Measurements from ENCODE around the gene INO80. TPM values are rescaled to one million over a fixed set of nuclear protein-coding genes. Genes with fewer than 3 reads are reported as not detected.
A peak's percentile ranks its signal among the peaks of the same experiment; 100 is the strongest.

INO80 gene
- total RNA-seq, 1 experiment from 2014 or later = 38.4 TPM

- intact Hi-C loops (cut with micrococcal nuclease) = no loop called here
- Histone ChIP-seq H3K9me2 (replicated peaks; ENCODE audit: low read length) (no peaks in the 10 kb centered on the region), H3K27ac (ENCODE audit: low read length) (peak overlapping the region; percentile 8; the same call in 1 of the 2 replicates), H2AFZ (ENCODE audit: low read length) (peak overlapping the region; percentile 15; the same call in 1 of the 2 replicates), H3K4me1 (ENCODE audit: insufficient read depth, low read length) (peaks cover 10% of the 10 kb centered on the region), H3K79me2 (ENCODE audit: low read length) (no peaks in the 10 kb centered on the region), H3K9ac (ENCODE audit: low read length) (no peak overlapping the region), H3K4me2 (ENCODE audit: low read length) (0 out of 2 replicates have a peak overlapping the region, but pooled peaks have one; percentile 4), H3K36me3 (ENCODE audit: low read depth, low read length) (no peaks in the 10 kb centered on the region), H3K4me3 (ENCODE audit: low read length) (no peak overlapping the region), H3F3A (ENCODE audit: low read length, unreplicated experiment) (no peaks in the 10 kb centered on the region), H3K27me3 (ENCODE audit: low read length) (no peaks in the 10 kb centered on the region), H3K9me3 (ENCODE audit: low read length) (no peaks in the 10 kb centered on the region), H4K20me1 (ENCODE audit: low read length) (no peaks in the 10 kb centered on the region)
- CTCF ChIA-PET = interaction anchor here (0.5 to 0.6 kb wide), 2 partner anchors 9 to 581 kb away, joined by 4 to 6 read pairs; no protein-coding TSS in a partner anchor
- TF ChIP-seq EZH2phosphoT487 (IDR thresholded peaks at IDR 0.05; ENCODE audit: borderline replicate concordance, low read length) (no peak), CTCF (conservative IDR thresholded peaks at IDR 0.05; ENCODE audit: low read depth, low read length) (no peak), EZH2 (IDR thresholded peaks at IDR 0.05; ENCODE audit: low read length, unreplicated experiment) (no peak)
- ATAC-seq (peak; percentile 73), DNase-seq (peak; percentile 65)
- POLR2A ChIA-PET (ENCODE audit: unreplicated experiment) = interaction anchor here (0.6 to 0.9 kb wide), 2 partner anchors 12 to 20 kb away, joined by 4 read pairs; no protein-coding TSS in a partner anchor
- no TSS peak for BruUV-seq (replicated peaks)
Measured at GRCh38 chr15:40960925-40961324, 155.2 kb downstream of the INO80 start.

GRCh38 chr15:40960151-40960885, 155.8 kb downstream of the INO80 start:
- intact Hi-C loops (cut with micrococcal nuclease) = no loop called here
- TSS peak; percentile 96 for BruUV-seq (replicated peaks)
- TF ChIP-seq EZH2 (IDR thresholded peaks at IDR 0.05; ENCODE audit: low read length, unreplicated experiment) = no peak

GRCh38 chr15:40959331-40960141, 156.5 kb downstream of the INO80 start:
- H2AFZ ChIP-seq (ENCODE audit: low read length) = no peak overlapping the region
- ATAC-seq (no peak), DNase-seq (no peak)
- H3K9ac ChIP-seq (ENCODE audit: low read length) = no peak overlapping the region
- H3K4me2 ChIP-seq (ENCODE audit: low read length) = no peak overlapping the region
- H3K4me3 ChIP-seq (ENCODE audit: low read length) = no peak overlapping the region
- no peaks in the 10 kb centered on the region for H3K36me3 ChIP-seq (ENCODE audit: low read depth, low read length)
- TF ChIP-seq EZH2phosphoT487 (IDR thresholded peaks at IDR 0.05; ENCODE audit: borderline replicate concordance, low read length) (no peak), EZH2 (IDR thresholded peaks at IDR 0.05; ENCODE audit: low read length, unreplicated experiment) (no peak)
- no peaks in the 10 kb centered on the region for H3K79me2 ChIP-seq (ENCODE audit: low read length)
- no peaks in the 10 kb centered on the region for H4K20me1 ChIP-seq (ENCODE audit: low read length)
- H3F3A ChIP-seq (ENCODE audit: low read length, unreplicated experiment) = no peaks in the 10 kb centered on the region
- H3K27ac ChIP-seq (ENCODE audit: low read length) = no peak overlapping the region
- ChIA-PET POLR2A (ENCODE audit: unreplicated experiment) (no interaction called here), CTCF (no interaction called here)
- no peaks in the 10 kb centered on the region for H3K9me2 ChIP-seq (replicated peaks; ENCODE audit: low read length)
- intact Hi-C loops (cut with micrococcal nuclease) = loop anchor here (2.0 kb wide), 1 partner anchor 13 kb away; no protein-coding TSS in a partner anchor
- BruUV-seq (replicated peaks) = no TSS peak
- peaks cover 10% of the 10 kb centered on the region for H3K4me1 ChIP-seq (ENCODE audit: insufficient read depth, low read length)
- no peaks in the 10 kb centered on the region for H3K27me3 ChIP-seq (ENCODE audit: low read length)
- H3K9me3 ChIP-seq (ENCODE audit: low read length) = no peaks in the 10 kb centered on the region

More at GRCh38 chr15:40960151-40960885, 155.8 kb downstream of the INO80 start:
- Histone ChIP-seq H3K4me3 (ENCODE audit: low read length) (no peak overlapping the region), H3K4me2 (ENCODE audit: low read length) (0 out of 2 replicates have a peak overlapping the region, but pooled peaks have one; percentile 4), H3K9me2 (replicated peaks; ENCODE audit: low read length) (no peaks in the 10 kb centered on the region), H2AFZ (ENCODE audit: low read length) (peak overlapping the region; percentile 15; the same call in 1 of the 2 replicates), H3K9me3 (ENCODE audit: low read length) (no peaks in the 10 kb centered on the region), H4K20me1 (ENCODE audit: low read length) (no peaks in the 10 kb centered on the region), H3K9ac (ENCODE audit: low read length) (no peak overlapping the region), H3F3A (ENCODE audit: low read length, unreplicated experiment) (no peaks in the 10 kb centered on the region), H3K79me2 (ENCODE audit: low read length) (no peaks in the 10 kb centered on the region), H3K36me3 (ENCODE audit: low read depth, low read length) (no peaks in the 10 kb centered on the region), H3K4me1 (ENCODE audit: insufficient read depth, low read length) (peaks cover 10% of the 10 kb centered on the region), H3K27ac (ENCODE audit: low read length) (peak overlapping the region; percentile 8; the same call in 1 of the 2 replicates), H3K27me3 (ENCODE audit: low read length) (no peaks in the 10 kb centered on the region)
- ChIA-PET CTCF (interaction anchor here (0.5 kb wide), 1 partner anchor 8 kb away, joined by 6 read pairs; no protein-coding TSS in a partner anchor), POLR2A (ENCODE audit: unreplicated experiment) (interaction anchor here (0.9 kb wide), 1 partner anchor 13 kb away, joined by 4 read pairs; no protein-coding TSS in a partner anchor)
- no peak for DNase-seq
- ATAC-seq = no peak; the same call in 1 of the 2 replicates
